PC-9 (cell line): ENCODE results near the gene BSND.

Experiments
- EZH2 ChIP-seq: fragments of 200-600 bp; sonication (generic); IDR thresholded peaks from 2 replicates; pipeline ENCODE4 v1.8.0; 2017; ENCODE audit warnings: antibody characterized with exemption, low read depth
- TF ChIP-seq, protein P1 (sequence below): fragments of 200-600 bp; sonication (generic); conservative IDR thresholded peaks from 2 replicates; pipeline ENCODE4 v1.6.1; 2017; ENCODE audit warnings: mixed run types, antibody characterized with exemption, mild to moderate bottlenecking, moderate library complexity

DNA sequence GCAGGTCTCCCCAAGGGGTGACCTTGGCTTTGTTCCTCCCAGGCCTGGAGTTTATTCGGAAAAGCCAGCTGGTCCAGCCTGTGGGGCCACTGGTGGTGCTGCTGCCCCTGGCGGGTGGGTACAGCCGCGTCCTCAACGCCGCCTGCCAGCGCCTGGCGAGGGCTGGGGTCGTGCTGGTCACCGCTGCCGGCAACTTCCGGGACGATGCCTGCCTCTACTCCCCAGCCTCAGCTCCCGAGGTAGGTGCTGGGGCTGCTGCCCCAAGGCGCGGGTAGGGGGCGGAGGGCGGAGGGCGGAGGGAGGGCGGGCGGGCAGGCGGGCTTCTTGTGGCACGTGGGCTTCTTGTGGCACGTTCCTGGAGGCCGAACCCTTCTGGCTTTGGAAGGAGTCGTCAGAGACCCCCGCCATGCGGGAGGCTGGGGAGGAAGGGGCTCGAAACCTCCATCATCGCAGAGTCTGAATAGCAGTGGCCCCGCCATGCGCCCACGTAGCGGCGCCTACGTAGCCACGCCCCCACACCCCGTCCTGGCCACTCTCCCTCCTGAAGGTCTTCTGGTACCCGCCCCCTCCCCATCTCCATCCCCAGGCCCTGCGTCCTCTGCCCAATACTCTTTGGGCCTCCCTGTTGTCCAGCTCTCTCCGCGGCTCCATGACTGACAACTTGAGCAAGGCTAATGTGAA lies 57.4 kb downstream of the BSND start:
- TF ChIP-seq, protein P1, sequence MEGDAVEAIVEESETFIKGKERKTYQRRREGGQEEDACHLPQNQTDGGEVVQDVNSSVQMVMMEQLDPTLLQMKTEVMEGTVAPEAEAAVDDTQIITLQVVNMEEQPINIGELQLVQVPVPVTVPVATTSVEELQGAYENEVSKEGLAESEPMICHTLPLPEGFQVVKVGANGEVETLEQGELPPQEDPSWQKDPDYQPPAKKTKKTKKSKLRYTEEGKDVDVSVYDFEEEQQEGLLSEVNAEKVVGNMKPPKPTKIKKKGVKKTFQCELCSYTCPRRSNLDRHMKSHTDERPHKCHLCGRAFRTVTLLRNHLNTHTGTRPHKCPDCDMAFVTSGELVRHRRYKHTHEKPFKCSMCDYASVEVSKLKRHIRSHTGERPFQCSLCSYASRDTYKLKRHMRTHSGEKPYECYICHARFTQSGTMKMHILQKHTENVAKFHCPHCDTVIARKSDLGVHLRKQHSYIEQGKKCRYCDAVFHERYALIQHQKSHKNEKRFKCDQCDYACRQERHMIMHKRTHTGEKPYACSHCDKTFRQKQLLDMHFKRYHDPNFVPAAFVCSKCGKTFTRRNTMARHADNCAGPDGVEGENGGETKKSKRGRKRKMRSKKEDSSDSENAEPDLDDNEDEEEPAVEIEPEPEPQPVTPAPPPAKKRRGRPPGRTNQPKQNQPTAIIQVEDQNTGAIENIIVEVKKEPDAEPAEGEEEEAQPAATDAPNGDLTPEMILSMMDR: no peak
- no peak for TF ChIP-seq EZH2
